ENCODE results near the gene MIEF1. TPM values are rescaled to one million over a fixed set of nuclear protein-coding genes. Genes with fewer than 3 reads are reported as not detected.

Gene MIEF1
- polyA plus RNA-seq, 1 donor, result 37.1 TPM

GRCh38 chr22:39558254-39558727 is 56.2 kb downstream of the MIEF1 start:
- DNase-seq, result no peak

- DNase-seq, result no peak
These were observed 56.9 kb downstream of the MIEF1 start for GRCh38 chr22:39558950-39559349.

GRCh38 chr22:39559456-39560105 is 57.5 kb downstream of the MIEF1 start:
- DNase-seq, result no peak

GRCh38 chr22:39560127-39560526 is 58.0 kb downstream of the MIEF1 start:
- no peak for DNase-seq

GRCh38 chr22:39562839-39563489 is 60.9 kb downstream of the MIEF1 start:
- no peak for DNase-seq

GRCh38 chr22:39563571-39564428 is 61.7 kb downstream of the MIEF1 start:
- no peak for DNase-seq

- DNase-seq, result no peak
These were observed 63.4 kb downstream of the MIEF1 start for GRCh38 chr22:39565414-39565944.

- no peak for DNase-seq
These were observed 65.3 kb downstream of the MIEF1 start for GRCh38 chr22:39567135-39567946.

Other genes with a start within 250 kb of the MIEF1 start
- 2,722 TPM for gene RPL3, start 182.7 kb upstream of the MIEF1 start, polyA plus RNA-seq (ENCODE audit: insufficient read length)
- 21.6 TPM for gene SYNGR1, start 152.3 kb upstream of the MIEF1 start, polyA plus RNA-seq (ENCODE audit: insufficient read length)
- 25.9 TPM for gene TAB1, start 102.5 kb upstream of the MIEF1 start, polyA plus RNA-seq (ENCODE audit: insufficient read length)
- gene MGAT3, start 45.3 kb upstream of the MIEF1 start, polyA plus RNA-seq (ENCODE audit: insufficient read length), result 22.4 TPM
- gene ATF4, start 18.3 kb downstream of the MIEF1 start, polyA plus RNA-seq (ENCODE audit: insufficient read length), result 261 TPM
- gene RPS19BP1, start 30.5 kb downstream of the MIEF1 start, polyA plus RNA-seq (ENCODE audit: insufficient read length), result 40.2 TPM
- 0.13 TPM for gene CACNA1I, start 68.5 kb downstream of the MIEF1 start, polyA plus RNA-seq (ENCODE audit: insufficient read length)

All from left kidney (tissue), 2 donors.